ENCODE results near the gene ACOX3.

The ACOX3 gene

GRCh38 chr4:8331575-8331955 is 109.0 kb downstream of the ACOX3 start:
- no peak for DNase-seq

- no peak for DNase-seq
Observed at GRCh38 chr4:8330821-8331574, 109.5 kb downstream of the ACOX3 start.

- DNase-seq, result no peak
Observed at GRCh38 chr4:8329859-8330761, 110.4 kb downstream of the ACOX3 start.

- DNase-seq, result no peak
Observed at GRCh38 chr4:8329560-8329858, 111.0 kb downstream of the ACOX3 start.

- no peak for DNase-seq
Observed at GRCh38 chr4:8328866-8329559, 111.5 kb downstream of the ACOX3 start.

GRCh38 chr4:8328456-8328855 is 112.1 kb downstream of the ACOX3 start:
- DNase-seq, result no peak

GRCh38 chr4:8326206-8326605 is 114.3 kb downstream of the ACOX3 start:
- DNase-seq, result no peak

- no peak for DNase-seq
Observed at GRCh38 chr4:8325291-8325973, 115.1 kb downstream of the ACOX3 start.

GRCh38 chr4:8324640-8325239 is 115.8 kb downstream of the ACOX3 start:
- no peak for DNase-seq

- no peak for DNase-seq
Observed at GRCh38 chr4:8323947-8324555, 116.5 kb downstream of the ACOX3 start.

- DNase-seq, result no peak
Observed at GRCh38 chr4:8322794-8323704, 117.5 kb downstream of the ACOX3 start.

GRCh38 chr4:8321771-8322170 is 118.8 kb downstream of the ACOX3 start:
- DNase-seq, result no peak

- no peak for DNase-seq
Observed at GRCh38 chr4:8321220-8321619, 119.3 kb downstream of the ACOX3 start.

- no peak for DNase-seq
Observed at GRCh38 chr4:8320386-8320750, 120.2 kb downstream of the ACOX3 start.

GRCh38 chr4:8319731-8320385 is 120.7 kb downstream of the ACOX3 start:
- no peak for DNase-seq

GRCh38 chr4:8319061-8319460 is 121.5 kb downstream of the ACOX3 start:
- DNase-seq, result no peak

- DNase-seq, result no peak
Observed at GRCh38 chr4:8318509-8318908, 122.0 kb downstream of the ACOX3 start.

GRCh38 chr4:8317474-8317873 is 123.0 kb downstream of the ACOX3 start:
- DNase-seq, result no peak

- DNase-seq, result no peak
Observed at GRCh38 chr4:8316911-8317351, 123.6 kb downstream of the ACOX3 start.
